Endometrium (tissue), 2 donors: ENCODE measurements around the gene OR2AP1.
A peak's percentile ranks its signal among the peaks of the same experiment; 100 is the strongest.
"Not testable (repeated sequence)": the region's sequence is repeated elsewhere in the genome, so short reads cannot be mapped to it uniquely, and the experiment has no call there.

Experiments used
- FAIRE-seq: peaks from 2 replicates; lab custom pipeline; 2012; peaks lifted over from hg19 to GRCh38; lab: Jason Lieb, UNC
- donor health status: control.
- donor health status: control.

The OR2AP1 gene

GRCh38 chr12:55572168-55572567 lies at the start of gene OR2AP1:
Gene OR2AP1 (plus strand): TSS chr12:55572468. CDS start chr12:55574415, 1,947 bp downstream.
- no peak for FAIRE-seq

GRCh38 chr12:55548235-55548634 lies 24.0 kb upstream of the OR2AP1 start:
- FAIRE-seq: not testable (repeated sequence)

DNA sequence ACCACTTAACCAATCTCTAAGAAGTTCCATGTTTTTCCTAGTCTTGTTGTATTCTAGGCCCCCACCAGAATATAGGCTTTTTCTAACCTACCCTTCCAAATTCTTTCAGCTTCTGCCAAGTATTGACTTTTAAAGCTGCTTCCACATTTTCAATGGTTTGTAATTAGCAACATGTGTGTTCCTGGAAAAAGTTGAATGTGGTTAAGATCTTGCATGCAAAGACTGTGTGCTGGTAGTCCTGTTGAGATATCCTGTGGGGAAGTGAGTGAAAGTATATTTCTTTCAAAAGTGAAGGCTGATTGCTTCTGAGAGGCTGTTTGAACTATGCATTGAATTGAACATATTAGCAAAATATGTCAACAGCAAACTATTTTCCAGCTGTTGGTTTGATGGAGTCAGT lies 23.5 kb upstream of the OR2AP1 start:
- no peak for FAIRE-seq

GRCh38 chr12:55549302-55549701 lies 23.0 kb upstream of the OR2AP1 start, which contains the start of gene OR6C4:
Gene OR6C4 (plus strand): TSS chr12:55549602. CDS start chr12:55551227, 1,625 bp downstream.
- FAIRE-seq: no peak

DNA sequence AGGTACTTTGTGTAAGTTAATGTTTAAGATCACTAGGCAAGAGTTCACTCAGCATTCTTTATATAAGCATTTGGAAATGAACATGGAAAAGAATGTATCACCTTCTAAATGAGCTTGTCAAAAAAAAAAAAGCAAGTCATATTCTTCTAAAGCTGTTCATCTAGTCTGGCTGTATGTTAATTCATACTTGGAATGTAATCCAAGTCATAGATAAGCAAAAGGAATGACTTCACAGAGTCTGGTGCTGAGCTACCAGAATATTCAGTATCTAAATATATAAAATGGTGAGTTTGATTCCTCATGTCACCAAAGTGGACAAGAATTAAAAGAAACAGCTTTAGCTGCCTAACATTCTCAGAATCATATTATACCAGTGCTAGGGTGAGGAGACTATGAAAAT lies 18.0 kb upstream of the OR2AP1 start:
- FAIRE-seq: no peak

- FAIRE-seq: not testable (repeated sequence)
These were observed 2.2 kb upstream of the OR2AP1 start for GRCh38 chr12:55570060-55570459.

GRCh38 chr12:55570689-55571088 lies 1.6 kb upstream of the OR2AP1 start:
- FAIRE-seq: not testable (repeated sequence)

DNA sequence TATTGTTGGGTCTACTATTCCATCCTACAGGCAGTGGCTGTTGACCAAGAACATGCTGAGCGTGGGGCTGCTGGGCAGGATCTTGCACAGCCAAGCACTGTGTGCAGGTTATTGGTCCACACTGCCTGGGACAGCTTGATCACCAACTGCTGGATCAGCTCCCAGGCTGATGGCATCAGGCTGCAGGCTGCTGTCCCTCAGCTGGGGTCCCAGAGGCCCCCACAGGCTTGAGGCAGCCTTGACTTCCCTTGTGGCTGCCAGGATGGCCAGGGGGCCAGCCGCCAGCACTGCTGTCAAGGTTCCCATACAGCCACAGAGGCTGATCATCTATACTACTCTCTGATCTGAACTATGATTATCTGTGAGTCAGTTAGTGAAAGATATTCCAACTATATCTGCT lies 9.8 kb downstream of the OR2AP1 start:
- no peak for FAIRE-seq

DNA sequence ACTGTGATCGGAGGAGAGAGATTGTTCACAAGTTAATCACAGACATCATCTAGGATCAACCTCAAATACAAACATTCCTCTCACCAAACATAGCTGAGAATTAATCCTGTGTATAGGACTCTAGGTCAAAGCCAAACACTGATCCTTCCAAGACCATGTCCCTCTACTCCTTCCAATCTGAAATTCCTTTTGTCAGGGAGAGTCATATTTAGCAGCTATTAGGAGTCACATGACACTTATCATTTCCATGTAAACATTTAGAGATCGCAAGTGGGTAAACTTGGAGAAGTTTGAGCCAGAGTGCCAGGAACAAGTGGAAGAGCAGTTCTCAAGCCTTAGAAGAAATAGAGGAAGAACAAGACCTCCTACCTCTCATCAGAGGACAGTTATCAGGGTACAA lies 13.5 kb downstream of the OR2AP1 start:
- FAIRE-seq: no peak

DNA sequence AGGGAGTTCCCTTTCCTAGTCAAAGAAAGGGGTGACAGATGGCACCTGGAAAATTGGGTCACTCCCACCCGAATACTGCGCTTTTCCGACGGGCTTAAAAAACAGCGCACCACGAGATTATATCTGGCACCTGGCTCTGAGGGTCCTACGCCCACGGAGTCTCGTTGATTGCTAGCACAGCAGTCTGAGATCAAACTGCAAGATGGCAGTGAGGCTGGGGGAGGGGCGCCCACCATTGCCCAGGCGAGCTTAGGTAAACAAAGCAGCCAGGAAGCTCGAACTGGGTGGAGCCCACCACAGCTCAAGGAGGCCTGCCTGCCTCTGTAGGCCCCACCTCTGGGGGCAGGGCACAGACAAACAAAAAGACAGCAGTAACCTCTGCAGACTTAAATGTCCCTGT lies 17.9 kb downstream of the OR2AP1 start:
- FAIRE-seq: not testable (repeated sequence)

DNA sequence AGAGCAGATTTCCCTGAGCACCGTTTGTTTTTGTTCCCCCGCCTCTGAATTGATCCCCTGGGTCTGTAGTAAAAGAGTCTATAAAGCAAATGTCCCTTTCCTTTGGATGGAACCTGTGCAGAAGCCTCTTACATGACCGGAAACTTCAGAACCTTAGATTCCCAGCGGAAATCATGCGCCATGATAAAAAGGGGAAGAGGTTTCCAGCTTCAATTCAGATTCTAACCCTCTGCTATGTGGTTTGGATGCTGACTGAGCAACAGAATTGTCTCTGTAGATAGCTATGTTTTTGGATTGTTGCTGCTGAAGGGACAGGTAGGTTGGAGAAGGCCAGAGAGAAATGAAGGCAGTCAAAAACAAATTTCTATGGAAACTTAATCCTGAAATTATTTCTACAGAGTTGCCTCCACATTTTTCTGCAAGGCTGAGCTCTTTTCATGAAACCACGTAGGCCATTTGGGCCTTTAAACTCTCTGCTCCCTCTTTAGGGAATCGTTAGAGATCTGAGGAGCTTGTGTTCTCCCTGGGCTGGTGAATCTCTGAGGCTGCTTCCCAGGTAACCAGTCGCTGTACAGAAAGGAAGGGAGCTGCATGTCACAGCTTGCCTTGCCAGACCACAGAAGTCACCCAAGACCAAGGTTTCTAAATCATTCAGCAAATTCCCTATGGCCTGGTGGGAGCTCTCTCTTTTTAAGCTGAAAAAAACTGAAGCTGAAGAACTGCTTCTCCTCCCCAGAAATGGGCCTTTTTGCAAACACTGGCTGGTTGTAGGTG lies 35.7 kb downstream of the OR2AP1 start:
- no peak for FAIRE-seq

GRCh38 chr12:55610598-55610997 lies 38.3 kb downstream of the OR2AP1 start:
- FAIRE-seq: no peak

- no peak for FAIRE-seq
These were observed 40.4 kb downstream of the OR2AP1 start for GRCh38 chr12:55612646-55613045.

- FAIRE-seq: no peak
These were observed 42.5 kb downstream of the OR2AP1 start for GRCh38 chr12:55614764-55615163.

DNA sequence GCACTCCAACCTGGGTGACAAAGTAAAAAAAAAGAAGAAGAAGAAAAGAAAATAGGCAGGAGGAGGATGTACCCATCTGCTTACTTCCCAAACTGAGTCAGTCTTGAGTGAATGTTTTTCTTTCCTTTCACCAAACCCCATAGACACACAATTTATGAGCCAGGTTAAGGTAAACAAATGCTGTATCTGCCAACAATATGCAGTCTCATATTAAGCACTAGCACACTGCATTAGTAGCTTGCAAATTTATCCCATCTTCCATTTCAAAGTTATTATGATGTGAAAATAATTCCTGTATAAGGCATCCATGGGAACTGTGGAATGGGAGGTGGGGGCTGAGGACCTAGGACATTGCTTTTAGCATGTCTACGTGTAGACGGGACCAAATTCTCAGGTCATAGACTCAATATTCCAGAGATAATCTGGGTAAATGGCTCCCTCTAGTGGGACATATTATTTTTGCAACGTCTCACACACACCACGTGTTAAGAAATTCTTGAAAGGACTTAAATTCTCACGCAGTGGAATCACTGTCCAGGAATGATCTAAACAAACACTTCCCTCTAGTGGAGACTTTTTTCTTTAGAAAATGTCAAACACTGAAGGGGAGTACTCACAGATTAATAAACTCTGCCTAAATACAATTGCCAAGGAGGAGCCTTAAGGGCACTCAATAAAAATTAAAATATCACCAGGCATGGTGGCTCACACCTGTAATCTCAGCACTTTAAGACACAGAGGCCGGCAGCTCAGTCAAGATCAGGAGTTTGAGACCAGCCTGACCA lies 47.3 kb downstream of the OR2AP1 start:
- peak; percentile 96 for FAIRE-seq

DNA sequence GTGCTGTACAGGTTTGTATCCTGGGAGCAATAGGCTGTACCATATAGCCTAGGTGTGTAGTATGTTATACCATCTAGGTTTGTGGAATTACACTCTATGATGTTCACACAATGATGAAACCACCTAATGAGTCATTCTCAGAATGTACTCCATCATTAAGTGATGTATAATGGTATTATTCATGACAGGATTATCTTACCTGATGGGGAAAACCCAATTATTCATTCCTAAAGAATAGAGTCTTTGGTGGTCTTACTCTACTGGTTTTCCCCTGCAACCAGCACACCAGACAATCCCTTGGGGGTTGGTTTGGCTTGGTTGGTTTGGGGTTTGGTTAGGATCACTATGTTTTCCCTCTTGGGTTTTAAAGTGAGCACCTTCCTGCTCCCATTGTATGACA lies 51.8 kb downstream of the OR2AP1 start:
- no peak for FAIRE-seq
